ENCODE measurements around the gene SNX33.

Gene SNX33

DNA sequence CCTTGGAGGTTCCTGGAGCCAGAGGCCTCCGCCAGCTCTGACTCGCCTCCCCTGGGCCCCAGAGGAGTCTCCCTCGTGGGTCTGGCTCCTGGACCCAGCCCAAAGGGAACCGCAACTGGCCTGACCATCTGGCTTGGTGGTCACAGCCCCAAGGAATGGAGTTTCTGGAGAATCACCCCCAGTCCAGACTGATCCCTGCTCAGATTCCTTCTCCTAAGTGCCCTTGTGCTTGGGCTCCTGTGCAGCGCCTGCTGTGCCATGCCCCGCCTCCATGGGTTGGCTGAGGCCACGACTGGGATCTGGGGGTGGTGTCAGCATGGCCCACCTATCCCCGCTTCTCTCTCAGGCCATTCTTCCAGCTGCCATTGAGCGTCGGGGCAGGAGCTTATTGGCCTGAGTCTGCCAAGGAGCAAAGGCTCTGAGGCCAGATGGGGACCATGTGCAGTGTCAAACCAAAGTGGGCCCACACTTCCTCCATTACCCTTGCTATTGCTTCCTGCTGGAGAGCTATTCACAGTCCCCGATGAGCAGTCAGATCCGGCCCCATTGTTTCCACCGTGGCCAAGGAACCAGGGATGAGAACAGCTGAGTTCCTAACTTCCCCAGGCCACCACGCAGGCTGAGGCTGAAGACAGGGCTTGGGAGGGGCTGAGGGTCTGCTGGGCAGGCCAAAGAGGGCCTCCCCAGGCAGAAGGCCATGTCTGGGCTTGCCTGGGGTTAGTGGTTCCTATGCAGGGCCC lies 46.0 kb downstream of the SNX33 start:
- no peak for TF ChIP-seq CTCF (IDR thresholded peaks at IDR 0.05; ENCODE audit: low read depth, low read length)
- in situ Hi-C loops (cut with HindIII; ENCODE audit: low sequenced_read_pairs): no loop called here
- DNase-seq (ENCODE audit: low read depth, low spot score): peak; percentile 79
- no peak overlapping the region for H3K4me3 ChIP-seq (ENCODE audit: low read depth, low read length)

DNA sequence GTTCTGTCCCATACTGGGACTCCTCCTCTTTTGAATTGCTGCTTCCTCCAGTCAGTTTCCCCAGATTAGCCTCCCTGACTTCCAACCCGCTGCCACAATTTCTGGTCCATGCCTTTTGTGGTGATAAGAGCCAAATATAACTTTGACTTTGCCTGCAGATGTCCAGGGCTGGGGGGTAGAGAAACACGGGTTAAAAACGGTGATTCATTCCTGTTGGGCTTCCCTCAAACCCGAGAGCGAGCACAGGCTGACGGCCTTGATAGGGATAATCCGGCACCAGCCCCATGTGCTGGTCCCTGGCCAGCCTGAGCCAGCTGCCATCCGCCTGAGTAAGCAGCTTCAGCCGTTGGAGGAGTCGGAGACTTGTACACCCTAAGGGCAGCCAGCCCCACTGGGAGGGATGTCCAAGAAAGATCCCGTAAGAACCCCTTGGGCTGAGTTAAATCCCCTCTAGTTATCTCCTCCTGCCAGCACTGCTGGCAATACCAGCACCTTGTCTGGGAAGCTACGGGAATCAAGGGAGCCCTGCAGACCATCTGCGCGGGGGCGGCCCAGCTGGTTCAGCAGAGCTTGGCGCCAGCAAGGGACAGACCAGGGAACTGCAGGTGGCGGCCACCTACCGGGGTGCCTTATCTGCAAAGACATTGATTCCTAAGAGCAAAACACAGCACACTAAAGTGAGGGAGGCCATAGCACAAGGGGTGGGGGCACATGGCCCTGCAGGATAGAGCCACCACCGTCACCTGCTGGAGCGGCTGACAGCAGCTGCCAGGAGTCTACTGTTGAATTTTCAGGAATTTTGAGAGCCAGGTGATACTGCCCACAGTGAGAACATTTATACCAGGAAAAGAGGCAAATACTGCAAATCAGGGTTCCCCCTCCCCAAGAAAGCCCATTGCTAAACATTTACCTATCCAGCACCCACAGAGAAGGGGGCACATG lies 46.8 kb downstream of the SNX33 start:
- no peak overlapping the region for H3K4me3 ChIP-seq (ENCODE audit: low read depth, low read length)
- in situ Hi-C loops (cut with HindIII; ENCODE audit: low sequenced_read_pairs): no loop called here
- DNase-seq (ENCODE audit: low read depth, low spot score): peak; percentile 98
- peak; percentile 52 for TF ChIP-seq CTCF (IDR thresholded peaks at IDR 0.05; ENCODE audit: low read depth, low read length)

- no peak for TF ChIP-seq CTCF (IDR thresholded peaks at IDR 0.05; ENCODE audit: low read depth, low read length)
- in situ Hi-C loops (cut with HindIII; ENCODE audit: low sequenced_read_pairs): no loop called here
- DNase-seq (ENCODE audit: low read depth, low spot score): no peak
- no peak overlapping the region for H3K4me3 ChIP-seq (ENCODE audit: low read depth, low read length)
These were observed 47.5 kb downstream of the SNX33 start for GRCh38 chr15:75695220-75695619.

- in situ Hi-C loops (cut with HindIII; ENCODE audit: low sequenced_read_pairs): no loop called here
- no peak for TF ChIP-seq CTCF (IDR thresholded peaks at IDR 0.05; ENCODE audit: low read depth, low read length)
- DNase-seq (ENCODE audit: low read depth, low spot score): no peak
- no peak overlapping the region for H3K4me3 ChIP-seq (ENCODE audit: low read depth, low read length)
These were observed 48.1 kb downstream of the SNX33 start for GRCh38 chr15:75695634-75696310.

- TF ChIP-seq CTCF (IDR thresholded peaks at IDR 0.05; ENCODE audit: low read depth, low read length): no peak
- no peak overlapping the region for H3K4me3 ChIP-seq (ENCODE audit: low read depth, low read length)
- in situ Hi-C loops (cut with HindIII; ENCODE audit: low sequenced_read_pairs): no loop called here
- no peak for DNase-seq (ENCODE audit: low read depth, low spot score)
These were observed 48.6 kb downstream of the SNX33 start for GRCh38 chr15:75696311-75696720.

DNA sequence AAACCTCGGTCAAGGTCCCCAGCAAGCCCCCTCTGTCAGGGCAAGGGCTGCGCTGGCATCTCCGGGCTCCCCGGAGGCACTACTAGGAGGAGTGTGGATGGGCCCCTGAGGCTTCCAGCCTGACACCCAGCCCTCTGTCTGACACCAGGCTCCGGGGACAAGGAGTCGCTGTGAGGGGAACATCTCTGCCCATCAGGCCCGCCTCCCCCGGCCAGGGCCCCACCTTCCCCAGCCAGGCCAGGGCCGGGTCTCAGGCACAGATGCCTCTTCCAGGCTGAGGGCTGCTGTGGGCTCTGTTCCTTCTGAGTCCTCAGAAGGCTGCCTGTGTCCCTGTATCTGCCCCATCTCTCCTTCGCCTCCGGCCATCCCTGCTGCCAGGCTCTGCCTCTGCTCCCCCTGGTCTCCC lies 49.1 kb downstream of the SNX33 start:
- in situ Hi-C loops (cut with HindIII; ENCODE audit: low sequenced_read_pairs): no loop called here
- TF ChIP-seq CTCF (IDR thresholded peaks at IDR 0.05; ENCODE audit: low read depth, low read length): no peak
- H3K4me3 ChIP-seq (ENCODE audit: low read depth, low read length): no peak overlapping the region
- DNase-seq (ENCODE audit: low read depth, low spot score): no peak
